Fibroblast of lung (primary cell): ENCODE data around the gene ERGIC1. TPM values are rescaled to one million over a fixed set of nuclear protein-coding genes. Genes with fewer than 3 reads are reported as not detected.

Experiments
- DNase-seq, 2 donors: peaks; one replicate each; pipeline versions ENCODE4 v3.0.0 to v3.0.0-alpha.2; 2010; ENCODE audit warnings: low read depth in 2 of 2
- H2AFZ ChIP-seq: 2 replicates; pipeline ENCODE4 v1.5.1; 2012; ENCODE audit warnings: low read length, control low read depth, inconsistent platforms
- H3K27ac ChIP-seq: 2 replicates; pipeline ENCODE4 v1.5.1; 2011; ENCODE audit warnings: low read length, control low read depth; ENCODE audit not compliant: insufficient read depth
- H3K27me3 ChIP-seq: 2 replicates; pipeline ENCODE4 v1.5.1; 2011; ENCODE audit warnings: mild to moderate bottlenecking, low read length; ENCODE audit not compliant: control insufficient read depth, insufficient read depth
- H3K36me3 ChIP-seq: 2 replicates; pipeline ENCODE4 v1.5.1; 2011; ENCODE audit warnings: low read length; ENCODE audit not compliant: control insufficient read depth, insufficient read depth
- H3K4me1 ChIP-seq: 2 replicates; pipeline ENCODE4 v1.5.1; 2011; ENCODE audit warnings: low read length; ENCODE audit not compliant: control insufficient read depth, insufficient read depth; ENCODE audit errors: extremely low read depth
- H3K4me2 ChIP-seq: 2 replicates; pipeline ENCODE4 v1.5.1; 2011; ENCODE audit warnings: low read length, control low read depth; ENCODE audit not compliant: insufficient read depth; ENCODE audit errors: extremely low read depth
- H3K4me3 ChIP-seq, 4 experiments: fragments of 200-600 bp in 1 of 4; sonication (generic) in 1 of 4; replicated peaks in 1 of 4; 2 replicates each; pipeline ENCODE4 v1.5.1; 2011 to 2016; ENCODE audit warnings: low read length in 4 of 4, low read depth in 3 of 4, mild to moderate bottlenecking in 3 of 4, control low read depth in 2 of 4, inconsistent platforms in 1 of 4, mixed read lengths in 1 of 4; ENCODE audit not compliant: insufficient read depth in 1 of 4; ENCODE audit errors: control extremely low read depth in 1 of 4
- H3K79me2 ChIP-seq: 2 replicates; pipeline ENCODE4 v1.5.1; 2012; ENCODE audit warnings: mild to moderate bottlenecking, low read length, inconsistent platforms; ENCODE audit not compliant: control insufficient read depth, insufficient read depth
- H3K9ac ChIP-seq: 2 replicates; pipeline ENCODE4 v1.5.1; 2011; ENCODE audit warnings: mild to moderate bottlenecking, low read length, control low read depth; ENCODE audit not compliant: insufficient read depth
- H3K9me3 ChIP-seq: 2 replicates; pipeline ENCODE4 v1.5.1; 2012; ENCODE audit warnings: low read depth, low read length; ENCODE audit not compliant: control insufficient read depth, insufficient read depth
- H4K20me1 ChIP-seq: 2 replicates; pipeline ENCODE4 v1.5.1; 2011; ENCODE audit warnings: low read length; ENCODE audit not compliant: control insufficient read depth, insufficient read depth; ENCODE audit errors: extremely low read depth
- CTCF ChIP-seq, 2 donors: IDR thresholded peaks in 1 of 2; conservative IDR thresholded peaks in 1 of 2; 1 replicate in 1 of 2; 2 replicates in 1 of 2; pipeline ENCODE4 v1.5.1; 2011 to 2012; ENCODE audit warnings: low read length in 2 of 2, control low read depth in 1 of 2, inconsistent platforms in 1 of 2, low read depth in 1 of 2, mild to moderate bottlenecking in 1 of 2
- EZH2 ChIP-seq: IDR thresholded peaks from 2 replicates; pipeline ENCODE4 v1.5.1; 2012; ENCODE audit warnings: low read length, control low read depth, mild to moderate bottlenecking; ENCODE audit errors: missing control alignments
- polyA plus RNA-seq, 2 donors: library from polyadenylated mRNA; depleted of rRNA in 1 of 2; stranded (reverse) in 1 of 2; unstranded in 1 of 2; fragments of >200 nt; gene quantifications; 2 replicates each; pipeline ENCODE4 v1.2.1, GENCODE V29; 2011 to 2012; ENCODE audit warnings: missing spikeins in 1 of 2
- total RNA-seq: library from RNA; depleted of rRNA; stranded (reverse); fragments of >200 nt; gene quantifications from 2 replicates; pipeline ENCODE4 v1.2.1, GENCODE V29; 2014

Gene ERGIC1
- total and polyA plus RNA-seq, 2 donors (not counting 1 experiment from before 2014, with no cell fraction given), result 113 to 171 TPM

GRCh38 chr5:172840432-172841154 is 6.5 kb downstream of the ERGIC1 start:
- Histone ChIP-seq H3K4me1 (peaks cover 4% of the 10 kb centered on the region), H3K4me2 (no peak overlapping the region), H3K9ac (no peak overlapping the region), H3K27ac (no peak overlapping the region), H3K79me2 (peaks cover 80% of the 10 kb centered on the region), H3K36me3 (peaks cover 3% of the 10 kb centered on the region), H3K9me3 (no peaks in the 10 kb centered on the region), H2AFZ (no peak overlapping the region), H4K20me1 (no peaks in the 10 kb centered on the region), H3K4me3 (no peak overlapping the region), H3K27me3 (no peaks in the 10 kb centered on the region)
- no peak for DNase-seq
- no peak for TF ChIP-seq CTCF (conservative IDR thresholded peaks at IDR 0.05 in 1 of 2, IDR thresholded peaks at IDR 0.05 in 1 of 2; ENCODE audit: low read depth in 1 of 2, low read length in 2 of 2)
- TF ChIP-seq EZH2, result no peak

- Histone ChIP-seq H3K4me1 (peaks cover 4% of the 10 kb centered on the region), H2AFZ (no peak overlapping the region), H3K9me3 (no peaks in the 10 kb centered on the region), H3K36me3 (peaks cover 3% of the 10 kb centered on the region), H3K9ac (no peak overlapping the region), H3K27ac (no peak overlapping the region), H3K4me2 (no peak overlapping the region), H3K27me3 (no peaks in the 10 kb centered on the region), H3K4me3 (no peak overlapping the region), H3K79me2 (peaks cover 80% of the 10 kb centered on the region), H4K20me1 (no peaks in the 10 kb centered on the region)
- no peak for DNase-seq
- TF ChIP-seq CTCF (conservative IDR thresholded peaks at IDR 0.05 in 1 of 2, IDR thresholded peaks at IDR 0.05 in 1 of 2; ENCODE audit: low read depth in 1 of 2, low read length in 2 of 2) (no peak), EZH2 (no peak)
These were observed 7.2 kb downstream of the ERGIC1 start for GRCh38 chr5:172841256-172841655.

- no peak overlapping the region for H3K4me3 ChIP-seq
- no peak overlapping the region for H3K27ac ChIP-seq
- H3K27me3 ChIP-seq, result no peaks in the 10 kb centered on the region
- TF ChIP-seq CTCF (conservative IDR thresholded peaks at IDR 0.05 in 1 of 2, IDR thresholded peaks at IDR 0.05 in 1 of 2; ENCODE audit: low read depth in 1 of 2, low read length in 2 of 2) (no peak), EZH2 (no peak)
- H4K20me1 ChIP-seq, result no peaks in the 10 kb centered on the region
- no peaks in the 10 kb centered on the region for H3K9me3 ChIP-seq
- H3K79me2 ChIP-seq, result peaks cover 78% of the 10 kb centered on the region
- no peak for DNase-seq
- peaks cover 6% of the 10 kb centered on the region for H3K4me1 ChIP-seq
- H3K4me2 ChIP-seq, result no peak overlapping the region
- no peaks in the 10 kb centered on the region for H3K36me3 ChIP-seq
- no peak overlapping the region for H3K9ac ChIP-seq
- no peak overlapping the region for H2AFZ ChIP-seq
These were observed 9.9 kb downstream of the ERGIC1 start for GRCh38 chr5:172843825-172844576.
